ENCODE data around the gene CTSA.
"Not testable (repeated sequence)": the region's sequence is repeated elsewhere in the genome, so short reads cannot be mapped to it uniquely, and the experiment has no call there.

CTSA gene

DNA sequence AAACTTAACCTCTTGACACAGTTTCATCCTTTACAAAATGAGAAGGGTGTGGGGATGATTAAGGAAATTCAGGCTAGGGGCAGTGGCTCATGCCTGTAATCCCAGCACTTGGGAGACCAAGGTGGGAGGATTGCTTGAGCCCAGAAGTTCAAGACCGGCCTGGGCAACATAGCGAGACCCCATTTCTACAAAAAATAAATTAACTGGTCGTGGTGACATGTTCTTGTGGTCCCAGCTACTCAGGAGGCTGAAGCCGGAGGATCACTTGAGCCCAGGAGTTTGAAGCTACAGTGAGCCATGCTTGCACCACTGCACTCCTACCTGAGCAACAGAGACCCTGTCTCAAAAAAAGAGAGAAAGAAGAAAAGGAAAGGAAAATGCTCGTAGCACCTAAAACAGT, 24.7 kb upstream of the CTSA start:
- DNase-seq (ENCODE audit: low read depth in 2 of 2) = no peak

DNA sequence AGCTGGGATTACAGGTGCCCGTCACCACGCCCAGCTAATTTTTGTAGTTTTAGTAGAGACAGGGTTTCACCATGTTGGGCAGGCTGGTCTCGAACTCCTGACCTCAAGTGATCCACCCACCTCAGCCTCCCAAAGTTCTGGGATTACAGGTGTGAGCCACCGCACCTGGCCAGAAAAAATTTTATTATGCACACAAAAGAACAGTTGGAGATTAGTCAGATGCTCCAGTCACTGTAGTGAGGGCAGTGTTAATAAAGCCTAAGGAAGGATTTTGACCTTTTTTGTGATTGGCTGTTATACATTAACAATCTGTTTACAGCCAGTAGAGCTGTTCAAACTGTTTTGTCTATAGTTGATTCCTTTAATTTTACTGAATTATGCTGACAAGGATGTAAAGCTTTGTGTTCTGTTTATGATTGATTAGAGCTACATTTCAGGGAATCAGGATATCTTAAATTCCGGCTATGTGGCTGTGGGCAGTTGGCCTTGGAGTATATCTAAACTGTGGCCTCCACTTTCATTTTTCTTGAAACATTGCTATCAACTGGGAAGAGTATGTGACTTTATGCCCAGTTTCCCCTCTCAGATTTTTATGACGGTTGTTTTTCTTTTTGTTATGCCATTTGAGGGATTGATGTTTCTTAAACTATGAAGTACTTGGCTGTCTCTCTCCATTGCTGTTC, 23.9 kb upstream of the CTSA start:
- DNase-seq (ENCODE audit: low read depth in 2 of 2) = no peak

DNA sequence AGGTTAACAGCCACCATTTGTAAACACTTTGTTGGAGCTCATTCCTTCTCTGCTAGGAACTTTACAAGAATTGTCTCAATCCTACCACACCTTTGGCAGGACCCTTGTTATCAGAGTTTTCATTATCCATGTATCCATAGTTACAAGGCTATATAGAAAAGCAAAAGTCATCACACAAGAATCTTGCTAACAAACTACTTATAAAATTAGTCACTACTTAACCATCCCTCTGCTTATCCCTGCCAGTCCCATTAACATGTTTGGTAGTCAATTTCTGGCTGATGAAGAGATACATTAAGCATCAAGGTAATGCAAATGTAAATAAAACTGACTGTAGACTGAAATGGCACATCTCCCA, 23.3 kb upstream of the CTSA start:
- no peak for DNase-seq (ENCODE audit: low read depth in 2 of 2)

DNA sequence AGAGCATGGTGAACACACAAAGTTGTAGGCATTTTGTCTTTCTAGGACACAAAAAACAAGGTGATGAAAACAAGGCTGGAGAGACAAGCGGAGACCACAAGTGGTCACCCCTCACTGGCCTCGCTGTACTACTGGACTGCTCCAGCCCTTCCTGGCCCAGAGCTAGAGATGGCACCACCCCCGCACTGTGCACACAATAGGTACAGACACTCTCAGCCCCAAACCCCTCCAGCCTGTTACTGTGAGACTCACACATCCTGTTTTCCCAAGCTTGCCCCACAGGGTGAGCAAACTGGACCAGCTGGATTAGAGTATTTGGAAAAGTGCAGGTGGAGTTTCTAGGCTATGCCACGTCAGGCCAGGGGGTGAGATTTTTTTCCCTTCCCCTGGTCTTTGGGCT, 18.5 kb upstream of the CTSA start:
- no peak for DNase-seq (ENCODE audit: low read depth in 2 of 2)

DNA sequence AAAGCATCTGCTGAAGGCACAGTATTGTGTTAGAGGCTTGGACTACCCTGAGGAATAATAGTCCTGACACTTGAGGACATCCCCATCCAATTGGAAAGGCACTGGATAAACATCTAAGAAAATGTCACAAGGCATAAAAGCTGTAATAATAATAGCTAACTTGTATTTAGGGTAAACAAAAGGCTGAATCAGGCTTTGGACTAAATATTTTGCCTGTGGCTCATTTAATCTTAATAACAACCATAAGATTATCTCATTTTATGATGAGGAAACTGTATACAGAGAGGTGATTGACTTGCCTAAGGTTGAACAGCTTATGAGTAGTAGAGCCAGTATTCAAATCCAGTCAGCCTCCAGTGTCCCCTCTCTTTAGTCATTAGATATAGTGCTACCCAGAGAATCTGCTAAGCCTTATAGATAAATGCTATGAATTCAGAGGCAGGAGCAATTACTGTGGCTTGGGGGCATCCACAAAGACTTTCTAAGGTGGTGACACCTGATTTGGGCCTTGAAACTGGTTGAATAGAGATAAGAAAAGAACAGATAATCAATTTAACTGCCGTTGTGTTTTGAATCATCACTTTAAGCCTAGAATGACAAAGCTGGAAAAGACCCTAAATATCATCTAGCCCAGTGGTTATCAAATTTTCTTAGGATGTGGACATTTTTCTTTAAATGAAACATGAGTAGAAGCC, 17.6 kb upstream of the CTSA start:
- DNase-seq (ENCODE audit: low read depth in 2 of 2) = no peak

DNA sequence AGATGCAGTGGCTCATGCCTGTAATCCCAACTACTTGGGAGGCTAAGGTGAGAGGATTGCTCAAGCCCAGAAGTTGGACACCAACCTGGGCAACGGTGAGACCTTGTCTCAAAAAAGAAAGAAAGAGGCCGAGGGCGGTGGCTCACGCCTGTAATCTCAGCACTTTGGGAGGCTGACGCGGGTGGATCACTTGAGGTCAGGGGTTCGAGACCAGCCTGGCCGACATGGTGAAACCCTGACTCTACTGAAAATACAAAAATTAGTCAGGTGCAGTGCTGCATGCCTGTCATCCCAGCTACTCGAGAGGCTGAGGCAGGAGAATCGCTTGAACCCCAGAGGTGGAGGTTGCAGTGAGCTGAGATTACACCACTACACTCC, 17.0 kb upstream of the CTSA start:
- DNase-seq (ENCODE audit: low read depth in 2 of 2) = not testable (repeated sequence)

DNA sequence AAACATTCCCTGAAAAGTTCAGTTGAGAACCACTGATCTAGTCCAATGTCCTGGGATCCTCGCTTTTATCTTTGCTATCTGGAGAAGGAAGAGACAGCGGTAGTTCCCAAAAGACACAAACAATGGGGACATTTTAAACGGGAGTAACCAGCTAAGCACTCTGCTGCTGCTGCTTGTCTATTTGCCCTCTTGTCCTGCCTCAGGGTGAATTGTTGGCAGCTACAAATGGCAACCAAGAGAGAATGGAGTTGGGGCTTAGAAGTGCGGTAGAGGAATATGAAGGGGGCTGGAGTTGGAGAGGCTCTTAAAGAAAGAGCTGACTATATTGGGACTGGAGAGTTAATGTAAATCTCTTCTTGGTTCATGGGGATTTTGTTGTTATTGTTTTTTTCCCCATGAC, 16.6 kb upstream of the CTSA start:
- DNase-seq (ENCODE audit: low read depth in 2 of 2) = no peak

DNA sequence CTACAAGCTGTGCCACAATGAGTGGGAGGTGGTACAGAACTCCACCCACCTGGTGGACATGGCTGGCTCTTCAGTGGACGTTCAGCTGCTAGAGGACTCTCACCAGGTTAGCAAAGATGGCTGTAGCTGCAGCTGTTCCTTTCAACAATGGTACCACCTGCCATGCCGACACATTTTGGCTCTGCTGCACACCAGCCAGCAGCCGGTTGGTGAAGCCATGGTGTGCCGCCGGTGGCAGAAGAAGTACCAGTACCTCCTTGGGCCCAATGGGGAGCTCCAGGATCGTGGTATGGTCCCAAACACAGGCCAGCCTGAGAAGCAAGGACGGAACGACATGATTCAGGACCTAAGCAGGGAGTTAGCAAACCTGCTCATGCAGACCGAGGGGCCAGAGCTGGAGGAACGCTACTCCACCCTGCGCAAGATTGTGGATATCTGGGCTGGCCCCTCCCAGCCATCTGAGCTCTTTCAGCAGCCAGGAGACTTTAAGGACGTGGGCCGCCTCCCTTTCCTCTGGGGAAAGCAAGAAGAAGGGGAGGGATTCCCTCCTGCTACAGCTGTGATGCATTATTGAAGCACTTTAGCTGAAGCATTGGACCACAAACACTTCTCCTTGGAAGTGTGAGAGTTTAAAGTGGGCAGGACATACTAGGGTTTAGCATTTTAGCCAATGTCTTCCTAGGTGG, 12.9 kb upstream of the CTSA start:
- DNase-seq (ENCODE audit: low read depth in 2 of 2) = no peak

DNA sequence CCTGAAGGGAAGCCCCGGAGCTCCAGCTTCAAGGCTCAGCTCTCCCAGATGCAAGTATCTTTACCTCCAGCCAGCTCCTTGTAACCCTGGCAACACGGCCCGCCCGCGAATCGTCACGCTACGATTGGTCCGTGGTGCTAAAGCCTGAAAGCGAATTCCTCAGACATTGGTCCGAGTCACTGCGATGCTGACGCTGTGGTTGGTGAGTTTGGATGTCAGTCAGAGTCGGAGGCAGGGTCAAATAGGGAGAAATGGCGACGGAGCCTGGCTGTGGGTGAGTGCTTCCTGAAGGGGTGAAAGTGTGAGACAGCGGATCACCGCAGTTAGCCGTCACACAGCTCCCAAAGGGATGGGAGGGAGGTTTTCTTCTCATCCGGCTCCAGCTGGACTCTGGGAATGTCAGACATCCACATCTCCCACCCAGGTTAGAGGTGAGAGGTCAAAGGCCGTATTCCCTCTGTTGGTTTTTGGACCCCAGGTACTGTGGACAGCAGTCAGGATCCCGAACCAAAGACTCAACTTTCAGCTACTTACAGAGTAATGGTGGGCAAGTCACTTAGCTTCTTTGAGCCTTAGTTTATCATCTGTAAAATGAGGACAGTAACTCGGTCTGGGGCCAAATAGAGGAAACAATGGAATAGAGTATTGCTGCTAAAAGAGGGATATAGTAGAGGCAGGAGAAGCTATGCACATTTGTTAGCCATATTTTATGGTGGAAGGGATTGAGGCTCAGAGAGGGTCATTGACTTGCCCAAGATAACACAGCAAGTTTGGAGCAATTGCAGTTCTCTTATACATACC, 9.9 kb upstream of the CTSA start, which contains the start of gene ZSWIM1:
ZSWIM1 (plus strand) TSS at position 240 of the 801 bp plus-strand sequence. CDS start 1,366 bp downstream, outside the sequence.
- peak; percentile 95 for DNase-seq (ENCODE audit: low read depth in 2 of 2)

DNA sequence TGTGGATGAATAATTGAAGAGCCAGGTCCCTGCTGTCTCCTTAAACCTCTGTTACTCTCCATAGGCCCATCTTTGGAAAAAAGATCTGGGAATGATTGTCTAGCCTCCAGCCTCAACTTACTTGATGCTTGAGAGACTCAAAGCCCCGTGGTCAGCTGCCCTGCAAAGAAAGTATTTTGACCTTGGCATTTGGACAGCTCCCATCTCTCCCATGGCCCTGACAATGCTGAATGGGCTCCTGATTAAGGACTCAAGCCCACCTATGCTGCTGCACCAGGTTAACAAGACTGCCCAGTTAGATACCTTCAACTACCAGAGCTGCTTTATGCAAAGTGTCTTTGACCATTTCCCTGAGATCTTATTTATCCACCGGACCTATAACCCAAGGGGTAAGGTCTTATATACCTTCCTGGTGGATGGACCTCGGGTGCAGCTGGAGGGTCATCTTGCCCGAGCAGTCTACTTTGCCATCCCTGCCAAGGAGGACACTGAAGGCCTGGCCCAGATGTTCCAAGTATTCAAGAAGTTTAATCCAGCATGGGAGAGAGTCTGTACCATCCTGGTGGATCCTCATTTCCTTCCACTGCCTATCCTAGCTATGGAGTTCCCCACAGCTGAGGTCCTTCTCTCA, 8.6 kb upstream of the CTSA start:
- DNase-seq (ENCODE audit: low read depth in 2 of 2) = no peak

DNA sequence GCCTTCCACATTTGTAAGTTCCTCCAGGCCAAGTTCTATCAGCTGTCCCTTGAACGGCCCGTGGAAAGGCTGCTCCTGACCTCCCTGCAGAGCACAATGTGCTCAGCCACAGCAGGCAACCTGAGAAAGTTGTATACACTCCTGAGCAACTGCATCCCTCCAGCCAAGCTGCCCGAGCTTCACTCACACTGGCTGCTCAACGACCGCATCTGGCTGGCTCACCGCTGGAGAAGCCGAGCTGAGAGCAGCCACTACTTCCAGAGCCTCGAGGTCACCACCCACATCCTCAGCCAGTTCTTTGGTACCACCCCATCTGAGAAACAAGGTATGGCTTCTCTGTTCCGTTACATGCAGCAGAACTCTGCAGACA, 8.1 kb upstream of the CTSA start:
- no peak for DNase-seq (ENCODE audit: low read depth in 2 of 2)

DNA sequence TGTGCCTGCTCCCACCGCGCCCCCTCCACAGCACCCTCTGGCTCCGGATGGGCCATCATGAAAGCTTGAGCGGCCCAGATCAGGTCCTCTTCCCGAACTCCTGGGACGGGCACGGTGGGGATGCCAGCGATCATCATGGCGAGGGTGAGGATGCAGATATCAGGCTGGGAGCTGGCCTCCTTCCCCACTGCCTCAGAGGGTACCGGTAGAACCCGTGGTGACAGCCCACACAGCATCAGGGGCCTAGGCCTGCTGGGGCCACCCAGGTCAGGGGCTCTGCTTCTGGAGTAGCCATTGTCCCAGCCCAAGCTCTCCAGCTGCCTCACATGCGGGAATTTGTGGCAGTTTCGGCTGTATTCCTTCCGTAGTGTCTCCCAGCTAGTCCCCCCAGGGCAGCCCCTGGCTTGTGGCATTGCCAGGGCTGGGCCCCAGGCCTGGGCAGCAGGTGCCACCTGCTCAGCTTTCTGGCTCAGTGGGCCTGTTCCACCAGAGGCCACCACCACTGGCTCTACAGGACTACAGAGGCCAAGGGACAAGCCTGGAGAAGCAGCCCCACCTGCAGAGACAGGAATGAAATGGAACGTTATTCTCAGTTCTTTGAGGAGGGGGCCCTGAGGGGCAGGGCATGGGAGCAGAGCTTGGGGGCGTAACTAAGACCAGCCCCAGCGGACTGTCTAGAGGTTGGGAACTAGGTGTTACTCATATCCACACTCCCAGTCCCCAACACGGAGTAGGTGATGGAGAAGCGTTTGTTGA, 4.4 kb upstream of the CTSA start:
- no peak for DNase-seq (ENCODE audit: low read depth in 2 of 2)

DNA sequence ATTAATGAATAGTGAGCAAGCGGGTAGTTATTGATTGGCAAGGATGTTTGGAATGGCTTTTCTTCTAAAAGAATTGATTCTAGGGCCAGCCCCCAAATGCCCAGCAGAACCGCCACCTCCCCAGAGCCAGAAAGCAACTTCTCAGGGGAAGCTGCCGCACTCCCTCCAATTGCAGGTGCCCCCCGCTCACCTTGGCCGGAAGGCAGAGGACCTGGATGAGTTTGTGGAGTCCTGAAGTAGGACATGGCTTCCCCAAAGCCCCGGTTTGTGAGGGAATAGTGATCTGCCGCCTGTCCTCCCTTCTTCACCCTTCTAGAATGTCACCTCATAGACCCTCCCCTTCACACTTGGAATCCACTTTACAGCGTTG, 3.8 kb upstream of the CTSA start, which contains the start of gene SPATA25:
SPATA25 (minus strand) TSS at position 277 of the 370 bp plus-strand sequence; CDS start at position 245, 32 bp downstream.
- DNase-seq (ENCODE audit: low read depth in 2 of 2) = no peak

DNA sequence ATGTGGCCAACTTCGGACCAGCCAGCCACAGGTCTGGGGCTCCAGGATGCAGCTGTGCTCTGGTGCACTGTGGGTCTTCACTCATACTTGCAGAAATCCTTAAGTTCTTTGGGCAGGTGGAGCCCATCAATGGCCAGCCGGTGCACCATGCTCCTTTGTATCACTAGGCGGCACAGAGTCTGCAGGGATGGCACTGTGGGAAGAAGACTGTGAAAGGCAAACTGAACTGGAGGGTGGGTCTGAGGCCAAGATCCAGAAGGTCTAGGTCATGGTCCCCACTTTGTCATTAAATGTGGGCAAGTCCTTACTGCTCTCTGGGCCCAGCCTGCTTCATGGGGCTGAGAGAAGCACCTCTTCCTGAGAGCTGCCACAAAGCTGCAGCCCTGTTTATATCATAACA, 2.5 kb upstream of the CTSA start:
- DNase-seq (ENCODE audit: low read depth in 2 of 2) = no peak

DNA sequence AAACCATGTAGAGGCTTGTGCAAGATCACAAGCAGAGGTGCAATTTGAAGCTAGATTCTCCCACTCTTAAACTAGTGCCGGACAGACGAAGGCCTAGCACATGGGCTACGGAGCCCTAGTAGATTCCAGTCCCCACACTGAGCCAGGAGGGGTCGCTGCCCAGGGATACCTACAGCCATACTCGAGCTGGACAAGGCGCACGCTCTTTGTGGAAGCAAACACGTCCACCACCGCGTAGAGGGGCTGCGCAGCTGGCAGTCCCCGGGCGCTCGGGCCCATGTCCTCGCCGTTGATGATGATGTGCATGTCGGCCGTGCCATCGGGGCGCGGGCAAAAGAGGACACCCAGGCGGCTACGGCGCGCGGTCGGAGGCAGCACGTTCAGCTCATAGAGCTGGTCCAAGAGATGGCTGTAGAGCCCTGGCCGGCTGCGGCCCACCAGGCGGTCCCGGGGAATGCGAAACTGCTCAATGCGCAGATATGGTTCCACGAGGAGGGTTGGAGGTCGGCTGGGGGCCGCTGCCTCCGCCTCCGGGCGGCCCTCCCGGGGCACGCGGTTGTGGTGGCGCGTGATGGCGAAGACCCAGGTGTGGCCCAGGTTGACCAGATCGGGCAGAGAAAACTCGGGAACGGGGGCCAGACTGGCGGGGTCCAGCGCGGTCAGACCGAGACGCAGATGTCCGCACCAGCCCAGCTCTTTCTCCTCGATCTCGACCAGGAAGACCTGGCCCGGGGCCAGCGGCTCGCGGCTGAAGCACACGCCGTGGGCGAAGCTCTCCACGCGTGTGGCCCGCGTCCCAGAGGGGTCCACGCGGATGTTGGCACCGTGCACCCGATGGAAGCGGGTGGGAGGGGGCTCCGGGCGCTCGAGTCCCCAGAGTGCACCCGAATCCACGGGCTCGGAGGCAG, 804 bp upstream of the CTSA start:
- peak; percentile 39 to 42 for DNase-seq (ENCODE audit: low read depth in 2 of 2)

DNA sequence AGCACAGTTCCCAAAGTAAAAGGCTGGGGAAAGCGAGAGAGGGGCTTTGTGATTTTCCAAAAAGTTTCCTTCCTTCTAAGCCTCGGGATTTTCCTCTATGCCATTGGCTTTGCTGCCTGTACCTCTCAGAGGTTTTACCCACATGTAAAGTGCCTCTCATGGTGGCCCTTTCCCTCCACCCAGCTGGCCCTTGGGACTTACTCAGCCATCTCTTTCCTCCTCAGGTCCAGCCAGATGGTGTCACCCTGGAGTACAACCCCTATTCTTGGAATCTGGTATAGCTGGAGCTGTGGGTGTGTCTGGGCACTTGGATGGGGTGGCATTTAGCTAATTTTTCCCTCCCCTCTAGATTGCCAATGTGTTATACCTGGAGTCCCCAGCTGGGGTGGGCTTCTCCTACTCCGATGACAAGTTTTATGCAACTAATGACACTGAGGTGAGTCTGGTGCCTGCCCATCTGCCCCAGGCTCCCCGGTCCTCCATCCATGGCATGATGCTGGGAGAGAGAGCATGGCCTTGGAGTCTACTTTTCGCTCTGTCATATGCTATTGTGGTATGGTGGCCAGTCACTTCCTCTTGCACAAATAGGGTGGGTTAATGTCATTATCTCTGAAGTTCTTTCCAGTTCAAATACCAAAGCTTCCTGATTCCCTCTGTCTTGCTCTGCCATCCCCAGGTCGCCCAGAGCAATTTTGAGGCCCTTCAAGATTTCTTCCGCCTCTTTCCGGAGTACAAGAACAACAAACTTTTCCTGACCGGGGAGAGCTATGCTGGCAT, 1.1 kb downstream of the CTSA start:
- DNase-seq (ENCODE audit: low read depth in 2 of 2) = no peak

DNA sequence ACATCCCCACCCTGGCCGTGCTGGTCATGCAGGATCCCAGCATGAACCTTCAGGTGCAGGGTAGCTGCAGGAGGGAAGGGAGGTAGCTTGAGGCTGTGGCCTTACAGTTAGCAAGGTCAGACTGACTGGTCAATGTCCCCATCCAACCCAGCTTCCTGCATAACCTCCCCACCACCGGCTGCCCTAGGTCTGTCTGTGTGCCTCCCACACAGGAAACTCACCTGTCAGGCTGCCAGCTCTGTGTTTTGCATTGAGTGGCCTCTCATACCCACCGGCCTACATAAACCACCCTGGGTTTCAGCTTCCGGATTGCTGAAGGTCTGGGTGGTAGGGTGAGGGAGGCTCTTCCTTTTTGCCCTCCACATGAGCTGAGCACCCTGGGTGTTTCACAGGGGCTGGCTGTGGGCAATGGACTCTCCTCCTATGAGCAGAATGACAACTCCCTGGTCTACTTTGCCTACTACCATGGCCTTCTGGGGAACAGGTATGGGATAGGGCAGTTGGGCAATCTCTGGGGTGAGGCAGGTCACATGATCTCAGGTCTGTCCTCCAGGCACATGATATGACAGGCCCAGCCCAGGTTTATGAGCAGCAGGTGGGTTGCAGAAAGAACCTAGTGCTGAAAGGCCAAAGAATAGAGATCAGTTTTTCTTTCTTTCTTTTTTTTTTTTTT, 1.8 kb downstream of the CTSA start:
- DNase-seq (ENCODE audit: low read depth in 2 of 2) = no peak

DNA sequence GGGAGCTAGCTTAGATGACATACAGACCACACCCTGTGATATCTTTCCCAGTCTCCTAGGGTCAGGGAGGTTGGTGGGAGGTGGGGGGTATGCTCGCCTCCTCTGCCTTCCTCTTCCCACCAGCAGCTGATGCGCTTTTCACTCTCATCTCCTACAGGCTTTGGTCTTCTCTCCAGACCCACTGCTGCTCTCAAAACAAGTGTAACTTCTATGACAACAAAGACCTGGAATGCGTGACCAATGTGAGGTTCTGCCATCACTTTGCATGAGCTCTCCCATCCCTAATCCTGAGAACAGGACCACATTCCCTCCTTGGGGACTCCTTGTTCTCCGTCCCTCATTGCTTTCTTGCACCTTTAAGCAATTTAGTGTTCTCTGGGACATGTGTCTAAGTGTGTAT, 2.7 kb downstream of the CTSA start:
- DNase-seq (ENCODE audit: low read depth in 2 of 2) = no peak

DNA sequence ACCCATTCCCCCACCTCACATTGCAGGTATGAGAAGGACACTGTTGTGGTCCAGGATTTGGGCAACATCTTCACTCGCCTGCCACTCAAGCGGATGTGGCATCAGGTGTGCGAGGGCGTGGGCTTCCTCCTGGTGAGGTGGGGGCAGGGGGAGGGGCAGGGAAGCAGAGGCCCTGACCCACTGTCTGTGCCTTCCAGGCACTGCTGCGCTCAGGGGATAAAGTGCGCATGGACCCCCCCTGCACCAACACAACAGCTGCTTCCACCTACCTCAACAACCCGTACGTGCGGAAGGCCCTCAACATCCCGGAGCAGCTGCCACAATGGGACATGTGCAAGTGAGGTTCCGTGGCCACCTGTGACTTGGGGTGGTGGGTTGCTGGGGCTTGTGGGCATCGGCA, 3.7 kb downstream of the CTSA start:
- no peak for DNase-seq (ENCODE audit: low read depth in 2 of 2)

Measured in stimulated activated CD8-positive, alpha-beta memory T cell treated with anti-CD3 and anti-CD28 coated beads, Interleukin-15, amount 100 ng/mL, for 48 hours (primary cell).